K562 (cell line): ENCODE results near the gene TUBB1. TPM values are rescaled to one million over a fixed set of nuclear protein-coding genes. Genes with fewer than 3 reads are reported as not detected.
A peak's percentile ranks its signal among the peaks of the same experiment; 100 is the strongest.

ENCODE experiments used
- CBX1 ChIP-seq: sonication (generic); IDR thresholded peaks from 2 replicates; pipeline ENCODE4 v1.6.1; 2016; ENCODE audit warnings: antibody characterized with exemption, low read depth, mild to moderate bottlenecking
- CBX2 ChIP-seq: fragments of 200-600 bp; sonication (generic); IDR thresholded peaks from one replicate; pipeline ENCODE4 v1.6.1; 2012; ENCODE audit warnings: mild to moderate bottlenecking, low read length, inconsistent platforms; ENCODE audit not compliant: insufficient read depth, poor library complexity, severe bottlenecking
- CBX3 ChIP-seq, 2 experiments: IDR thresholded peaks; 1 replicate in 1 of 2; 2 replicates in 1 of 2; pipeline ENCODE4 v1.6.1; 2012; ENCODE audit warnings: inconsistent platforms in 2 of 2, low read length in 2 of 2, borderline replicate concordance in 1 of 2, control low read depth in 1 of 2
- CREB1 ChIP-seq, 2 experiments: sonication (generic) in 1 of 2; formaldehyde crosslinking in 1 of 2; IDR thresholded peaks; 2 replicates each; pipeline versions ENCODE4 v1.6.1 to v1.8.0; 2012 to 2022; ENCODE audit warnings: inconsistent platforms in 1 of 2, mild to moderate bottlenecking in 1 of 2, missing genetic modification reagents in 1 of 2, moderate library complexity in 1 of 2
- ELK3 ChIP-seq: fragments of 450-650 bp; formaldehyde crosslinking; IDR thresholded peaks from 2 replicates; pipeline ENCODE4 v1.4.0; 2020; ENCODE audit warnings: mild to moderate bottlenecking
- GABPA ChIP-seq: fragments of 200-800 bp; sonication (Bioruptor generic); conservative IDR thresholded peaks from 2 replicates; pipeline ENCODE4 v1.6.1; 2016; ENCODE audit warnings: low read depth, missing genetic modification characterization, missing compliant biosample characterization
- KDM4B ChIP-seq, 2 experiments: fragments of 450-650 bp in 1 of 2; sonication (generic) in 1 of 2; IDR thresholded peaks; 2 replicates each; pipeline ENCODE4 v1.6.1; 2016 to 2017; ENCODE audit warnings: borderline replicate concordance in 2 of 2, antibody characterized with exemption in 1 of 2, low read depth in 1 of 2, mild to moderate bottlenecking in 1 of 2
- MAFK ChIP-seq: IDR thresholded peaks from 2 replicates; pipeline ENCODE4 v1.6.1; 2011; ENCODE audit warnings: low read length, improper control_type of control experiment
- MXD1 ChIP-seq: fragments of 250-450 bp; sonication (Bioruptor Pico); IDR thresholded peaks from 2 replicates; pipeline ENCODE4 v1.8.0; 2021; ENCODE audit warnings: borderline replicate concordance, mild to moderate bottlenecking, moderate library complexity; ENCODE audit not compliant: poor library complexity, severe bottlenecking
- MYNN ChIP-seq, 2 experiments: sonication (generic); formaldehyde crosslinking in 1 of 2; IDR thresholded peaks; 2 replicates each; pipeline versions ENCODE4 v1.5.0 to v1.6.1; 2016 to 2020; ENCODE audit warnings: antibody characterized with exemption in 1 of 2, missing genetic modification reagents in 1 of 2
- PHB2 ChIP-seq: fragments of 450-650 bp; IDR thresholded peaks from 2 replicates; pipeline ENCODE4 v1.6.1; 2017; ENCODE audit warnings: low read depth
- PRDM10 ChIP-seq: fragments of 450-650 bp; IDR thresholded peaks from 2 replicates; pipeline ENCODE4 v1.6.1; 2018; ENCODE audit not compliant: partially characterized antibody
- RBM15 ChIP-seq: fragments of 200-400 bp; formaldehyde crosslinking; IDR thresholded peaks from 2 replicates; pipeline ENCODE4 v1.6.1; 2018; ENCODE audit warnings: mild to moderate bottlenecking, low read length, moderate library complexity; ENCODE audit not compliant: insufficient read depth
- SNRNP70 ChIP-seq: fragments of 200-400 bp; formaldehyde crosslinking; optimal IDR thresholded peaks from 2 replicates; pipeline ENCODE3; 2017; ENCODE audit warnings: low read depth, low read length
- ZFPM2 ChIP-seq: fragments of 250-450 bp; sonication (Bioruptor Pico); IDR thresholded peaks from 2 replicates; pipeline ENCODE4 v1.5.1; 2022; ENCODE audit warnings: mild to moderate bottlenecking
- ZNF134 ChIP-seq: fragments of 250-450 bp; sonication (Bioruptor Pico); conservative IDR thresholded peaks from 2 replicates; pipeline ENCODE4 v1.4.0; 2020
- ZNF146 ChIP-seq: IDR thresholded peaks from one replicate; pipeline ENCODE4 v1.6.1; 2018; ENCODE audit warnings: missing compliant biosample characterization; ENCODE audit not compliant: unreplicated experiment
- ZNF217 ChIP-seq: sonication (generic); formaldehyde crosslinking; IDR thresholded peaks from 2 replicates; pipeline ENCODE4 v1.8.0; 2022; ENCODE audit warnings: mild to moderate bottlenecking, missing genetic modification reagents
- ZNF57 ChIP-seq: fragments of 450-650 bp; formaldehyde crosslinking; IDR thresholded peaks from 2 replicates; pipeline ENCODE4 v1.4.0; 2020; ENCODE audit warnings: mild to moderate bottlenecking, moderate library complexity
- ZNF644 ChIP-seq: fragments of 200-800 bp; sonication (Bioruptor generic); IDR thresholded peaks from 2 replicates; pipeline ENCODE4 v1.6.1; 2016; ENCODE audit warnings: low read depth, missing genetic modification characterization, missing compliant biosample characterization
- ZNF695 ChIP-seq: fragments of 450-650 bp; formaldehyde crosslinking; IDR thresholded peaks from 2 replicates; pipeline ENCODE4 v1.4.0; 2020; ENCODE audit warnings: mild to moderate bottlenecking, moderate library complexity
- ZNF699 ChIP-seq: fragments of 250-450 bp; sonication (Bioruptor Pico); IDR thresholded peaks from 2 replicates; pipeline ENCODE4 v1.8.0; 2021; ENCODE audit warnings: mild to moderate bottlenecking, moderate library complexity; ENCODE audit not compliant: insufficient replicate concordance
- ZNF75A ChIP-seq: fragments of 450-650 bp; formaldehyde crosslinking; IDR thresholded peaks from 2 replicates; pipeline ENCODE4 v1.4.0; 2020; ENCODE audit warnings: mild to moderate bottlenecking
- polyA plus RNA-seq, 8 experiments: library from polyadenylated mRNA; depleted of rRNA in 4 of 8; stranded (reverse) in 5 of 8; unstranded in 3 of 8; fragments of >200 nt; fragmentation: Nextera tagmentation in 2 of 8; fragmentation: Illumina TruSeq in 1 of 8; extraction: Ambion mirVana in 2 of 8; extraction: Trizol in 1 of 8; gene quantifications; 2 replicates each; pipeline versions ENCODE4 v1.2.1 to v1.2.3, GENCODE V29; 2011 to 2014; ENCODE audit warnings: inconsistent platforms in 1 of 8, missing spikeins in 1 of 8
- total RNA-seq, 7 experiments: library from RNA; depleted of rRNA in 6 of 7; stranded (reverse); fragments of >200 nt in 6 of 7; fragmentation: Illumina TruSeq in 2 of 7; extraction: Trizol in 2 of 7; gene quantifications; 2 replicates each; pipeline versions ENCODE4 v1.2.1 to v1.2.3, GENCODE V29; 2011 to 2021; ENCODE audit warnings: low replicate concordance in 1 of 7

TUBB1 gene
- total and polyA plus RNA-seq, 9 of the 15 experiments (the other 6 are each of a cell fraction or from before 2014, with no cell fraction given), result 1.5 to 3.9 (median 2.4) TPM

GRCh38 chr20:59032023-59032712 lies 12.9 kb downstream of the TUBB1 start, which contains the start of gene ATP5F1E (continued):
- TF ChIP-seq RBM15, result no peak
- no peak for TF ChIP-seq SNRNP70
- peak; percentile 67 for TF ChIP-seq ZNF75A (CRISPR knock-in tag)
- peak; percentile 40; the same call in 1 of the 2 replicates for TF ChIP-seq ZNF695 (CRISPR knock-in tag)
- TF ChIP-seq ZNF57, result peak; percentile 87
- 0 out of 2 replicates have a peak, but pooled peaks have one; percentile 43 for TF ChIP-seq ZFPM2 (CRISPR knock-in tag)
- peak; percentile 96 for TF ChIP-seq ZNF644
- TF ChIP-seq CBX2, result no peak
- TF ChIP-seq MYNN (IDR thresholded peaks at IDR 0.05), result no peak
- TF ChIP-seq MYNN (CRISPR knock-in tag; IDR thresholded peaks at IDR 0.05), result no peak
- peak; percentile 84 for TF ChIP-seq ZNF134
- no peak for TF ChIP-seq CBX3 (IDR thresholded peaks at IDR 0.05; ENCODE audit: borderline replicate concordance in 1 of 2, low read length in 2 of 2)
- no peak for TF ChIP-seq PHB2
- TF ChIP-seq CREB1 (IDR thresholded peaks at IDR 0.05), result no peak; the same call in 1 of the 2 replicates
- TF ChIP-seq CREB1 (CRISPR knock-in tag; IDR thresholded peaks at IDR 0.05), result no peak
- TF ChIP-seq MXD1 (CRISPR knock-in tag), result peak; percentile 76
- TF ChIP-seq PRDM10, result peak; percentile 51
- TF ChIP-seq KDM4B (IDR thresholded peaks at IDR 0.05; ENCODE audit: borderline replicate concordance in 2 of 2, low read depth in 1 of 2), result 0 out of 4 replicates have a peak, but pooled peaks of 1 of the 2 experiments have one; percentile 16
- TF ChIP-seq GABPA (tag), result peak; percentile 95
- TF ChIP-seq CBX1, result 0 out of 2 replicates have a peak, but pooled peaks have one; percentile 39
- TF ChIP-seq ELK3, result no peak
- no peak for TF ChIP-seq ZNF217 (CRISPR knock-in tag)
- TF ChIP-seq MAFK, result no peak
- no peak for TF ChIP-seq ZNF699
- no peak for TF ChIP-seq ZNF146 (CRISPR knock-in tag)
